HUES6 (cell line): ENCODE results near the gene ELF1.

Experiments used
- H3K27ac ChIP-seq: 2 replicates; pipeline ENCODE4 v1.7.0; 2013; ENCODE audit warnings: low read depth, mild to moderate bottlenecking, low read length, inconsistent platforms
- H3K27me3 ChIP-seq: 2 replicates; pipeline ENCODE4 v1.6.1; 2013; ENCODE audit warnings: low read length; ENCODE audit not compliant: control insufficient read depth, insufficient read depth
- H3K36me3 ChIP-seq: 2 replicates; pipeline ENCODE4 v1.6.1; 2013; ENCODE audit warnings: low read length; ENCODE audit not compliant: control insufficient read depth, insufficient read depth
- H3K4me1 ChIP-seq: 2 replicates; pipeline ENCODE4 v1.6.1; 2013; ENCODE audit warnings: low read length; ENCODE audit not compliant: control insufficient read depth, insufficient read depth
- H3K4me3 ChIP-seq: 2 replicates; pipeline ENCODE4 v1.5.1; 2013; ENCODE audit warnings: low read depth, low read length
- H3K9ac ChIP-seq: one replicate; pipeline ENCODE4 v1.6.1; 2013; ENCODE audit warnings: mild to moderate bottlenecking, low read length
- H3K9me3 ChIP-seq: 2 replicates; pipeline ENCODE4 v1.6.1; 2013; ENCODE audit warnings: low read depth, low read length; ENCODE audit not compliant: control insufficient read depth, insufficient read depth

Gene ELF1

DNA sequence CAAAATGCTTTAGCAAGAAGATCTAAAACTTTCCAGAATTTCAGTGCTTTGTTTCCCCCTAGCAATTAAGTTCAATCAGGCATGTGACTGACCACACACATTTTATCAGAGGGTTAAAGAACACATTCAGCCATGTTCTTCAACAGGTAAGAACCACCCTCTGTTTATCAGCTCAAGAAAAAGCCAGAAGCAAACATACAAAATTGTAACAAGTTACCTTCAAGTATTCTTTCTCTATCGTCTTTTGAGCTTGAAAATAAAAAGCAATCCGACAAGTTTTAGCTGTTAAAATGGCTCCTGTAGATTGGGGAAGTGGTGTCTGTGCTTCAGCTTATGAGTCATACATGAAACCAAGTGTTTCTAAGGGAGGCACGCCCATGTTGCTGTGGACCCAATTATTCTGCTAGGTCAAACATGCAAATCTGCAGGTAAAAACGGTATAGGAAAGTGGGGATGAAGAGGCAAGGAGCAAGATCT, at the start of gene ELF1:
ELF1 (minus strand) TSS at position 306 of the 477 bp plus-strand sequence. CDS start 37,262 bp downstream, outside the sequence.
- H3K4me3 ChIP-seq, result peak within 1 kb of the TSS; percentile 18; the same call in 1 of the 2 replicates
- H3K4me1 ChIP-seq, result peaks cover 40% of the 10 kb centered on the region
- no peak within 1 kb of the TSS for H3K9ac ChIP-seq
- no peaks in the 10 kb centered on the region for H3K36me3 ChIP-seq
- H3K27me3 ChIP-seq, result no peaks in the 10 kb centered on the region
- H3K9me3 ChIP-seq, result no peaks in the 10 kb centered on the region
- H3K27ac ChIP-seq, result peak within 1 kb of the TSS; percentile 61

GRCh38 chr13:41065078-41065477, 46.0 kb upstream of the ELF1 start:
- Histone ChIP-seq H3K4me1 (0 out of 2 replicates have a peak, but pooled peaks cover 2% of the 10 kb centered on the region), H3K4me3 (no peak overlapping the region), H3K9ac (no peak overlapping the region), H3K36me3 (peaks cover 49% of the 10 kb centered on the region), H3K27me3 (no peaks in the 10 kb centered on the region), H3K27ac (no peak overlapping the region), H3K9me3 (no peaks in the 10 kb centered on the region)

GRCh38 chr13:41064493-41064892, 45.4 kb upstream of the ELF1 start:
- Histone ChIP-seq H3K27ac (no peak overlapping the region), H3K4me3 (no peak overlapping the region), H3K27me3 (no peaks in the 10 kb centered on the region), H3K9me3 (no peaks in the 10 kb centered on the region), H3K36me3 (peaks cover 43% of the 10 kb centered on the region), H3K4me1 (0 out of 2 replicates have a peak, but pooled peaks cover 2% of the 10 kb centered on the region), H3K9ac (no peak overlapping the region)

- peak overlapping the region; percentile 98 for H3K4me3 ChIP-seq
- H3K9ac ChIP-seq, result peak overlapping the region; percentile 94
- no peaks in the 10 kb centered on the region for H3K27me3 ChIP-seq
- peak overlapping the region; percentile 76 for H3K27ac ChIP-seq
- peaks cover 22% of the 10 kb centered on the region for H3K36me3 ChIP-seq
- no peaks in the 10 kb centered on the region for H3K9me3 ChIP-seq
- peaks cover 12% of the 10 kb centered on the region for H3K4me1 ChIP-seq
Measured at GRCh38 chr13:41061914-41062837, 43.1 kb upstream of the ELF1 start.

DNA sequence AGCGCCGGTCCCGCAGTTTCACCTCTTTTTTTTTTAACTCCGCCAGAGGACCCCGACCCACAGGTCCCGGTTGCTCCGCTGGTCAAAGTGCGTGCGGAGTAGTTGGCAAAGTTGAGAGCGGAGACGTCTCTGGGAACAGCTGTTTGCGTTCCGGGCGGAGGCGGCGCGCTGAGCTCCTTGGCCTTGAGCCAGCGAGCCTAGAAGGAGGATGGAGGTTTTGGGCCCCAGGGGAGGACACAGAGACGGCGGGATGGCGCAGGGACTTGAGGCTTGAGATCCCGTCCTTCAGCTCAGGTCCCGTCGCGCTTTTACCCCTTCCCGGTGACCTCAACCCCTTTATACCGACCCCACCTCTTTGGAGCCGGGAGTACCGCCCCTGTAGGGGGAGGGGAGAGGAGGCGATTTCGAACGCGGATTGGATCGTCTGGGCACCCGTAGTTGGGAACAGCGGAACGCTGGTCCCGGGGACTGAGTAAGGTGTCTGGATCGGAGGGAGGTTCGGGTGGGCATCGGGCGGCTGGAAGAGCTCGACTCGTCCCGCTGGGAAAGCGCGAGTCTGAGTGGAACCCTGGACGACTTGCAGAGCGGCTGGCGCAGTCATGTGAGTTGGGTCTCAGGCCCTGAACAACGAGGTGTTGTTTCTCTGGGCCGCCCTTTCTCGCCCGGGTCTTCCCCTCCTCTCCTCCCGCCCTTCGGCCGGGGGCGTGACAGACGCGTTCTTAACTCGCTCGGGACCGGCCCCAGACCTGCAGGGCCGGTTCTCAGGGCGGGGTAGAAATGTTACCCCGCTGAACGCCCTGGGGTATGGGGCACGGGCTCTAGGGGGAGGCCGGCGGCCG, 42.2 kb upstream of the ELF1 start, which contains the start of gene WBP4:
WBP4 (plus strand) TSS at position 435 of the 839 bp plus-strand sequence; CDS start at position 600, 165 bp downstream.
- no peaks in the 10 kb centered on the region for H3K27me3 ChIP-seq
- H3K9ac ChIP-seq, result peak within 1 kb of the TSS; percentile 94
- no peaks in the 10 kb centered on the region for H3K9me3 ChIP-seq
- H3K4me1 ChIP-seq, result peaks cover 12% of the 10 kb centered on the region
- peak within 1 kb of the TSS; percentile 98 for H3K4me3 ChIP-seq
- peaks cover 13% of the 10 kb centered on the region for H3K36me3 ChIP-seq
- peak within 1 kb of the TSS; percentile 96 for H3K27ac ChIP-seq

- Histone ChIP-seq H3K4me1 (peaks cover 12% of the 10 kb centered on the region), H3K36me3 (peaks cover 9% of the 10 kb centered on the region), H3K27ac (peak overlapping the region; percentile 96), H3K4me3 (peak overlapping the region; percentile 98), H3K27me3 (no peaks in the 10 kb centered on the region), H3K9ac (peak overlapping the region; percentile 94), H3K9me3 (no peaks in the 10 kb centered on the region)
Measured at GRCh38 chr13:41060724-41061074, 41.6 kb upstream of the ELF1 start.

DNA sequence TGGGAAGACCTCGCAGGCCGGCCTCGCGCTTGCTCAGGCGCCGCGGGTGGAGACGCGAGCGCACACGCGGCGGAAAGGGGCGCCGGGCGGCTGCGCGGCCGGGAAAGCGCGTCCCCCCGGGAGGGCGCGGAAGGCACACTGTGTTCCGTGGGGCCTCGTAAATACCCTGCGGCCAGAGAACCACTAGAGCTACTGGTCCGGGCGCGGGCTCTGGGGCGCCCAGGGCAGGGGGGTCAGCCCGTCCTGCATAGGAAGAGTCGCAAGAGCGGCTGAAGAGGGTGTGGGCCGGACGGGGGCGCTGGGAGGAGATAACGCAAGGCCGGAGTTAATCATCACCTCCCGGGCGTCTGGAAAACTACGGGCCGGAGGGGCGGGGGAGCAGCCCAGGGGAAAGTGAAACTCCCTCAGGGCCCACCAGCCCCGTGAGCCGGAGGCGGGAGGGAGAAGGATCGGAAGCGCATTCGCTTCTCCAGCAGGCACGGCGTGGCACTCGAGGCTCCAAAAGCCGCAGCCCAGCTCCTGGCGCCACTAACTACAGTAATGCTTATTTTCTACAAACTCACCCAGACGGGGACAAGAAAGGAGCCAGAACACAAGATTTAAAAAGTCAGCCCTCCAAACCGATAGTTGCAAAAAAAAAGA, 41.1 kb upstream of the ELF1 start:
- Histone ChIP-seq H3K36me3 (peaks cover 4% of the 10 kb centered on the region), H3K27me3 (no peaks in the 10 kb centered on the region), H3K4me3 (peak overlapping the region; percentile 98), H3K4me1 (peaks cover 12% of the 10 kb centered on the region), H3K27ac (peak overlapping the region; percentile 96), H3K9ac (peak overlapping the region; percentile 94), H3K9me3 (no peaks in the 10 kb centered on the region)

DNA sequence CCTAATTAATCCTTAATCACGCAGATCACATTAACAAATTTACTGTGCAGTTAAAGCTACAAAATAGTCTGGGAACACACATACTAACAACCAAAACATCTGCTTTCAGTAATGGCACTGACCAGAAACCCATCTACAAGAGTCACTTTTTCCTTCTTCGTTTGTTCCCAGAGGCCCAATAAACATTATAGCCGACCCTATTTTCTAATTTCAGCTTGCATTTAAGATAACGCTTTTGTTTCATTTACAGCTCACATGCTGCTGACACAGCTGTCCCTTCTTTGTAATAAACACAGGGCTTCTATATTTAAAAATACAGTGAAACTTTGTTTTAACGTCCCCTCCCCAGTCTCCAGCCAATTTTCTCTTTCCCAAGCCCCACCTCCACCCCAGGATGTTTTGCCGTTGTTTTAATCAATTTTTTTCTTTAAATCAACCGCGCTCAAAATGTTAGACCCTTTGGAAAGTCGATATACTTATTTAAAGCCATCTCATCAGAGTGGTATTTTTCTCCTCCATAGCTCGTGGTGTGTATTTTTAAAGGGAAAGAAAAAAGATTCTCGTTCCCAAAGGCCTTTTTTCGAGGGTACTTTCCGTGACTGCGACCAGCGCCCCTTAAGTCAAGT, 40.5 kb upstream of the ELF1 start:
- no peaks in the 10 kb centered on the region; the same call in 1 of the 2 replicates for H3K36me3 ChIP-seq
- no peaks in the 10 kb centered on the region for H3K27me3 ChIP-seq
- peak overlapping the region; percentile 96 for H3K27ac ChIP-seq
- H3K9me3 ChIP-seq, result no peaks in the 10 kb centered on the region
- H3K9ac ChIP-seq, result peak overlapping the region; percentile 94
- H3K4me1 ChIP-seq, result peaks cover 16% of the 10 kb centered on the region
- peak overlapping the region; percentile 98 for H3K4me3 ChIP-seq

DNA sequence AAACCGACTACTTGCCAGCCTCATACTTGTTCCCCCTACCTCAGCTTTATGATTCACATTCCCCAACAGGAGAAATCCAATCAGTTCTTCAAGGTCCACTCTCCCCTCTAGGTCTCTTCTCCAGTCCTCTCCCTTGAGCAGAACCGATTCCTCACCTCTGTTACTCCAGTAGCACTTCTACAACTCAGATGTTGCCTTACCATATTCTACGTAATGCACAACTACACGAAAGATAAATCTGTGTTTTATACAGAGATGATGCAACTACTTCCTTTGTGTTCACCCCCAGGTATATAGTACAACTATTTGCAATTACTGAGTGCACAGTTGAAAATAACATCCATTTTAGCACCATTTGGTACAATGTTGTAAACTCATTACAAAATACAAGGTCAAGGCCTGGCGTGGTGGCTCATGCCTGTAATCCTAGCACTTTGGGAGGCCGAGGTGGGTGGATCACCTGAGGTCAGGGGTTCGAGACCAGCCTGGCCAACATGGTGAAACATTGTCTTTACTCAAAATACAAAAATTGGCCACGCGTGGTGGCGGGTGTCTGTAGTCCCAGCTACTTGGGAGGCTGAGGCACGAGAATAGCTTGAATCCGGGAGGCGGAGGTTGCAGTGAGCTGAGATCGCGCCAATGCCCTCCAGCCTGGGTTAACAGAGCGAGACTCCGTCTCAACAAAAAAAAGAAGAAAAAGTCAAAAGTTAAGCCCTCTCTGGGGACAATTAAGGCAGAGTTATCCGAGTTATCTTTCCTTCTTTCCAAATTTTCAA, 39.4 kb upstream of the ELF1 start:
- Histone ChIP-seq H3K9ac (no peak overlapping the region), H3K36me3 (no peaks in the 10 kb centered on the region), H3K27me3 (no peaks in the 10 kb centered on the region), H3K9me3 (no peaks in the 10 kb centered on the region), H3K4me1 (peaks cover 16% of the 10 kb centered on the region), H3K4me3 (peak overlapping the region; percentile 98), H3K27ac (no peak overlapping the region)
